ENCODE measurements around the gene FAM120B.
"Not testable (repeated sequence)": the region's sequence is repeated elsewhere in the genome, so short reads cannot be mapped to it uniquely, and the experiment has no call there.

Gene FAM120B

GRCh38 chr6:170383466-170384035, 77.0 kb downstream of the FAM120B start:
- DNase-seq (ENCODE audit: low read depth in 2 of 2): no peak

GRCh38 chr6:170385506-170385905, 78.9 kb downstream of the FAM120B start:
- DNase-seq (ENCODE audit: low read depth in 2 of 2): no peak

DNA sequence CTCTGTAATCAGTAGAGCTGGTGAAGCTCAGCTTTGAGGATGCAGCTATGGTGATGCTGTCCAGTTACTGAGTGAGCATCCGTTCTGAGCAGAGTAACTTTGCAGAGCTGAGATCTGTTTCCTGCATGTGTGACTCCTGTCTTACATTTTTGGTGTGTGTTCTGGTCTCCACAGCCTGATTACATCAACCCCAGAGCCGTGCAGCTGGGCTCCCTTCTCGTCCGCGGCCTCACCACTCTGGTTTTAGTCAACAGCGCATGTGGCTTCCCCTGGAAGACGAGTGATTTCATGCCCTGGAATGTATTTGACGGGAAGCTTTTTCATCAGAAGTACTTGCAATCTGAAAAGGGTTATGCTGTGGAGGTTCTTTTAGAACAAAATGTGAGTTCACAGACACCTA, 81.6 kb downstream of the FAM120B start:
- DNase-seq (ENCODE audit: low read depth in 2 of 2): no peak

DNA sequence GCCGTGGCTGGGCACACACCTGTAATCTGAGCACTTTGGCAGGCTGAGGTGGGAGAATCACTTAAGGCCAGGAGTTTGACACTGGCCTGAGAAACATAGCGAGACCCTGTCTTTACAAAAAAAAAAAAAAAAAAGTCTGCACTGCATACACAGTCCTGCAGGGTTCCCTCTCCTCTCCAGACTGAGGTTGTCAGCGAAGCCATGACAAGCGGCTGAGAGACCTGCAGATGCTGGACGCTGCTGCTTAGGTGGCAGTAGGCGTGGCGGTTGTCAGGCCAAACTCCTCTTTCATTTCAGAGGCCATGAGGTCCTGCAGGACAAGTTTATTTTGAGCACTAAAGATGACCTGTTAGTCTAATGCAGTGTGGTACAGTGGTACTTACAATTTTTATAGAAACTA, 86.5 kb downstream of the FAM120B start:
- no peak for DNase-seq (ENCODE audit: low read depth in 2 of 2)

- DNase-seq (ENCODE audit: low read depth in 2 of 2): peak; percentile 7 to 8
Measured at GRCh38 chr6:170393807-170394399, 87.3 kb downstream of the FAM120B start.

DNA sequence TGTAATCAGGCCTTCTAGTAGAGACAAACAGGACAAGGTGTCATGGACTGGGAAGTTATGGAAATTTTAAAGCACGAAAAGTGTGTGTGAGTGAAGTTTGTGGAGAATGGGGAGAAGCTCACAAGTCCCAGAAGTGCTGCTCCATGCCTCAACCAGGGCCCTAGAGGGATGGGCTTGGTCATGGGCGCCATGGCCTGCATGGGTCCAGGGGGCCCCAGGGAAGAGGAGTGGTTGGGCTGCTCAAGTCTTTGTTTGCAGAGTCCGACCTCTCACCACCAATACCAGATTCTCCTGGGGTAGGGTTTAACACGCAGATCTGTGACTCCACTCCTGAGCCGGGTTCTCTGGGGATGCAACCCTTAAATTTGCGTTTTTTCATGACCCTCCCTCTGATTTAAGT, 88.4 kb downstream of the FAM120B start:
- DNase-seq (ENCODE audit: low read depth in 2 of 2): no peak

- not testable (repeated sequence) for DNase-seq (ENCODE audit: low read depth in 2 of 2)
Measured at GRCh38 chr6:170398743-170399369, 92.3 kb downstream of the FAM120B start.

- DNase-seq (ENCODE audit: low read depth in 2 of 2): not testable (repeated sequence)
Measured at GRCh38 chr6:170399955-170400558, 93.5 kb downstream of the FAM120B start.

DNA sequence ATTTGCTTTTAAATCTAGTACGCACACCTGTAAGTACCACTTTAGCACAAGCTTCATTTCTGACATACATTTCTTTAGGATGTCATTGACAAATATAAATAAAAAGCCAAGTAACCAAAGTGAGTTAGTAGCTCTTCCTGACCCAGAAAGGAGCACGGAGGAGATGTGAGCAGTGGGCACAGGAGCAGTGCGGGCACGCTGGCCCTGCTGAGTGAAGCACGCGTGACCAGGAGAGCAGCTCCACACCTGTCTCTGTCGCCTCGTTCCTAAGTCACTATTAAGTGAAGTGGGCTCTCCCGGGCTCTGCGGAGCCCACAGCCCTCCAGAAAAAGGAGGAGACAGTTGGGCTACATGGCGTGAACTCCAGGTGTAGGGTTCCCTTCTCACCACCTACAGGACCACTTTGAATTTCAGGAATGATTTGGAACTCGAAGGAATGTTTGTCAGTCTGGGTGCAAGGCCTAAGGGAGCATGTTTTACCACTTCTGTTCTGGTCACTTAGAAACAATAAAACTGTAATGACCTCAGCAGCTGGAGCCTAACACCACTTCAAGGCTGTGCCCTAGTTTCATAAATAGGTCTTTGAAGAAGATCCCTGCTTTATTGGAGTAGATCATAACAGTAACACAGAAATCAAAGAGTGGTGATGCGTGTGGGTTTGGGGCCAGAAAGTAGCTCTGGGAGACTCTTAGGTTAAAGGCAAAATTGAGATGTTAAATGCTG, 95.9 kb downstream of the FAM120B start:
- DNase-seq (ENCODE audit: low read depth in 2 of 2): no peak

DNA sequence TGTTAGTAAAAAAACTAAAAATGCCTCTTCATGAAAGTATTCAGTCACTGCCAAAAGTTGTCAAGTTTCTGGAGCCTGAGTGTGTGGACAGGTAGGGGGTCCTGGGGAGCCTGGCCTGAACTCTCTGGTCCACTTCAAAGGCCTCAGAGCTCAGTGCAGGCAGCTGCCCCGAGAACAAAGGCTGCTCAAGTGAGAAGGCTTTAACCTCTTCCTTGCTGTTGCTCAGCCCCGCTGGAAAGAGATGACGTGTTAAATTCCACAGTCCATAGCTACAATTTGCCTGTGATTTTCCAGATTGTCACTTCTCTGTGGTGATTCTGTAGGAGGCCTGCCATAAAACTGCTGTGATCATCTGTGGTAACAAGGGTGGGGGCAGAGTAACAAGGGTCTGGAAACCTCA, 96.9 kb downstream of the FAM120B start:
- DNase-seq (ENCODE audit: low read depth in 2 of 2): no peak

GRCh38 chr6:170404036-170404435, 97.5 kb downstream of the FAM120B start:
- DNase-seq (ENCODE audit: low read depth in 2 of 2): no peak

- DNase-seq (ENCODE audit: low read depth in 2 of 2): no peak
Measured at GRCh38 chr6:170404697-170405096, 98.1 kb downstream of the FAM120B start.

- no peak for DNase-seq (ENCODE audit: low read depth in 2 of 2)
Measured at GRCh38 chr6:170405311-170405975, 98.9 kb downstream of the FAM120B start.

DNA sequence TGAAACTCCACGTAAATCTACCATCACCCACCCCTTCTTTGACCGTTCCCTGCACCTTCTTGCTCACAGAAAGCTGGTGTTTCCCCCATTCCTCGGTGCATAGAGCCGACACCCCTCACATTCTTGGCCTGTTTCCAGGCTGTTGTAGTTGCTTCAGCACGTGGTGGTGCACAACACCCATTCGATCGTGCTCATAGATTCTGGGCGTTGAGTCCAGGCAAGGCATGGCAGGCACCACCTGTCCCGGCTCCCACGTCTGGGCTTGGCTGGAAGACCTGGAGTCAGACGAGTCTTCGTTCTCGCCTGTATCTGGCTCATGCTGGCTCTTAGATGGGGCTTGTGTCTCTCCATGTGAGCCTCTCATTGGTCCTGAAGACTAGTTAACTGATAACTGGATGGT, 100.6 kb downstream of the FAM120B start:
- DNase-seq (ENCODE audit: low read depth in 2 of 2): no peak

GRCh38 chr6:170407932-170408331, 101.4 kb downstream of the FAM120B start:
- no peak for DNase-seq (ENCODE audit: low read depth in 2 of 2)

DNA sequence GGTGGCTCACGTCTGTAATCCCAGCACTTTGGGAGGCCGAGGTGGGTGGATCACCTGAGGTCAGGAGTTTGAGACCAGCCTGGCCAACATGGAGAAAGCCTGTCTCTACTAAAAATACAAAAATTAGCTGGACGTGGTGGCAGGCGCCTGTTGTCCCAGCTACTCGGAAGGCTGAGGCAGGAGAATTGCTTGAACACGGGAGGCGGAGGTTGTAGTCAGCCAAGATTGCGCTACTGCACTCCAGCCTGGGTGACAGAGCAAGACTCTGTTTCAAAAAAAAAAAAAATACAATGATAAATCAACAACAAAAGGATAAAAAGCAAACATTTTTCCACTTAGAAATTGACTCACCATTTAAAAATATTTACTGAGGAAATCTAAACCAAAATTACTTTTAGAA, 103.2 kb downstream of the FAM120B start:
- not testable (repeated sequence) for DNase-seq (ENCODE audit: low read depth in 2 of 2)

GRCh38 chr6:170410241-170410640, 103.7 kb downstream of the FAM120B start:
- no peak for DNase-seq (ENCODE audit: low read depth in 2 of 2)

DNA sequence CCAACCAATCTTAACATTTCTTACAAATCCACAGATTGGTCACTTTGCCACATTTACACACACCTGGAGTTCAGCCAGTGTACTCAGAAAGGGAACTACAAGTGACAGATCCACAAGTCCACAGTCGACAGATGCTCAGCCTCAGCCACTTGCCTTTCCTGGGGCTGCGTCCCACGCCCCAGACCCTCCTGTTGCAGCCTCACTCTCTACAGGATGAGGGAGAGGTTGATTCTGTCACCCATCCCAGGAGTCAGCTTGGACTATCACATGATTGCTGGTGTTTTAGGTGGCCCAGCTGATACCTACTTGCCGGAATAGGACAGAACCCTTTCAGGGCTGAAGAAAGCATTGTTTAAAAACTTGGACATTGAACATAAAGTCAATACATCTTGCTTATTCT, 108.8 kb downstream of the FAM120B start:
- no peak for DNase-seq (ENCODE audit: low read depth in 2 of 2)

- DNase-seq (ENCODE audit: low read depth in 2 of 2): no peak
Measured at GRCh38 chr6:170416303-170416702, 109.7 kb downstream of the FAM120B start.

- no peak for DNase-seq (ENCODE audit: low read depth in 2 of 2)
Measured at GRCh38 chr6:170416959-170417606, 110.5 kb downstream of the FAM120B start.

- DNase-seq (ENCODE audit: low read depth in 2 of 2): no peak
Measured at GRCh38 chr6:170417881-170418280, 111.3 kb downstream of the FAM120B start.

Data from stimulated activated CD4-positive, alpha-beta T cell treated with anti-CD3 and anti-CD28 coated beads, Interleukin-4, amount 100 ng/mL, for 48 hours (primary cell).